GM21515 (cell line): Measurements from ENCODE around the gene SMARCA2.

Experiments
- ATAC-seq: cut with Tn5 transposase; IDR thresholded peaks from one replicate; pipeline ENCODE4 v1.9.1; 2021; ENCODE audit not compliant: unreplicated experiment

SMARCA2 gene

DNA sequence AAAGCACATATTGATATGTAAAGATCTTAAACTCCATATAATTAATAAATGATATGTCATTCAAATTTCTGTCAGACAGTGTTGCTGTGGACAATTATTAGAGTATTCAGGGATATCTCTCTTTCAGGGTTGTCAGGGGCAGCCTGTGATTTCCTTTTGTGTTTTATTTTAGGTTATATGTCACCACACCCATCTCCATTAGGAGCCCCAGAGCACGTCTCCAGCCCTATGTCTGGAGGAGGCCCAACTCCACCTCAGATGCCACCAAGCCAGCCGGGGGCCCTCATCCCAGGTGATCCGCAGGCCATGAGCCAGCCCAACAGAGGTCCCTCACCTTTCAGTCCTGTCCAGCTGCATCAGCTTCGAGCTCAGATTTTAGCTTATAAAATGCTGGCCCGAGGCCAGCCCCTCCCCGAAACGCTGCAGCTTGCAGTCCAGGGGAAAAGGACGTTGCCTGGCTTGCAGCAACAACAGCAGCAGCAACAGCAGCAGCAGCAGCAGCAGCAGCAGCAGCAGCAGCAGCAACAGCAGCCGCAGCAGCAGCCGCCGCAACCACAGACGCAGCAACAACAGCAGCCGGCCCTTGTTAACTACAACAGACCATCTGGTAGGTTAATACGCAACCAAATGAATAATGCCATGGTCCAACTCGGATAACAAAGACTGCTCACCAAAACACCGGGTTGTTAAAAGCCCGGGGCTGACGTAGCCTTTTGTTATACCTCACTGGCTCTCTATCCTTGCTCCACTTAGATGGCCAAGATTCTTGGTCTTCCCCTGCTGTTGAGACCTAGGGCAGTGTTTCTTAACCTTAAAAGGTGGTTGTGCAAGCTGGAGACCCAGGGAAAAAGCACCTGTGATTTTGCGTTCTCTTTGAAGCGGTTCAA lies 24.4 kb downstream of the SMARCA2 start:
- ATAC-seq: no peak

DNA sequence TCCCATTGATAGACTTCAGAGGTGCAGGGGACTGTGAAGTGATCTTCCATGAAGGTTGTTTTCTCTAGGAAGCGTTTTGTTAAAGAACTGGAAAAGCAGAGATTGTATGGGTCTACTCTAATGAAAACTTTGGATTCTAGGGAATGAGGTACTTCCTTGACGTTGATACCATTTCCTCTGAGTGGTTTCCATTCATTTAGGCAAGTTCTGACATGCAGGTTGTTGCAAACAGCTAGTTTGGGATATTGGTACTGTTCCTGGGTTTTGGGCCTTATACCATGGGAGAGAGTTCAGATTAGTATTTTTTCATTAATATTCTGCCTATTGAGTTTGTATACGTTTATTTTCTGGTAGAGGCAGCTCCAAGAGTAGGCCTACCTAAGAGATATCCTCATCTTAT lies 25.7 kb downstream of the SMARCA2 start:
- no peak for ATAC-seq

DNA sequence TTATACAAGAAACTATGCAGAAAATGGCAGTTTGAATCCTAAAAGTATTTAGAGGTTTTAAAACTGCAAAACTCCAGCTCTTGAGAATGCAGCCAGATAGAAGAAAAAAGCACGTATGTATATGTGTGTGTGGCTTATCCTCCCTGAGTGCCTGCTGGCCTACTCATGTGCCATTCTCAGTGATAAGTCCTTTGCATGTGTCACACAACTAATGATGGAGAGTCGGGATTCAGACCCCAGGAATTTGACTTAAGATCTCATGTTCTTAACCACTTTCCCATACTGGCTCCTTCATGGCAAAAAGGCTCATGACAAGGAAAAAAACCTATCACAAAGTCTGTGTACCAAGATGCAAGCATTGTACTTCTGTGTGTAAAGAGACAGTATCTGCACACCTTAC lies 26.6 kb downstream of the SMARCA2 start:
- no peak for ATAC-seq

DNA sequence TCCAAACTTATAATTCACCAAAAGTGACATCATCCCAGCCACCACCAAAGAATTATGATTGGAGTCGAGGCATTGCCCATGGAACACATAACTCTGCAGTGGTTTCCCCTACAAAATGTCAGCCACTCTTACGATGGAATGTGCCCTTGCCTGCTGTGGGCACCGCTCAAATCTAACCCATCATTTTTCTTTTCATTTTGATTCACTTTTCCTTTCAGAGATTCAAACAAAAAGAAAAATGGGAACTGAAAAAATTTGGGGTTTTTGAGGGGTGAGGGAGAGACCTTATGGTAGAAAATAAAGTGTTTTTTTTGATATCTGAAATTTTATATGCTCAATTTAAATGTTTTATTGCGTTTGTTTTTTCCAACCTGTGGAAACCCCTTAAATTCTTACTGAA lies 28.1 kb downstream of the SMARCA2 start:
- no peak for ATAC-seq

- ATAC-seq: peak; percentile 57
Observed at GRCh38 chr9:2043881-2044462, 28.8 kb downstream of the SMARCA2 start.

DNA sequence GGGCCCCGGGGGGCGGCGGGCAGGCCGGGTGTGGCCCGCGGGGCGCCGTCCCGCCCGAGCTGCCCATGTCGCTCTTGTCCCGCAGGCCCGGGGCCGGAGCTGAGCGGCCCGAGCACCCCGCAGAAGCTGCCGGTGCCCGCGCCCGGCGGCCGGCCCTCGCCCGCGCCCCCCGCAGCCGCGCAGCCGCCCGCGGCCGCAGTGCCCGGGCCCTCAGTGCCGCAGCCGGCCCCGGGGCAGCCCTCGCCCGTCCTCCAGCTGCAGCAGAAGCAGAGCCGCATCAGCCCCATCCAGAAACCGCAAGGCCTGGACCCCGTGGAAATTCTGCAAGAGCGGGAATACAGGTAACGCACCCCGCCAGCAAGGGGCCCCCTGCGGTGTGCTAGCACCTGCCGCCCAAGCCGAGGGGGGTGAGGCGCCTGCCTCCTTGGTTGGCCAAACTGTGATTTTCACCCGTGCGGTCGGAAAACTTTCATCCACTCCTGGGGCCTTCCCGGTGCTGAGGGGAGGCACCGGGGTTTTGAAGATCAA lies 32.1 kb downstream of the SMARCA2 start:
- ATAC-seq: no peak

- no peak for ATAC-seq
Observed at GRCh38 chr9:2047916-2048315, 32.8 kb downstream of the SMARCA2 start.

DNA sequence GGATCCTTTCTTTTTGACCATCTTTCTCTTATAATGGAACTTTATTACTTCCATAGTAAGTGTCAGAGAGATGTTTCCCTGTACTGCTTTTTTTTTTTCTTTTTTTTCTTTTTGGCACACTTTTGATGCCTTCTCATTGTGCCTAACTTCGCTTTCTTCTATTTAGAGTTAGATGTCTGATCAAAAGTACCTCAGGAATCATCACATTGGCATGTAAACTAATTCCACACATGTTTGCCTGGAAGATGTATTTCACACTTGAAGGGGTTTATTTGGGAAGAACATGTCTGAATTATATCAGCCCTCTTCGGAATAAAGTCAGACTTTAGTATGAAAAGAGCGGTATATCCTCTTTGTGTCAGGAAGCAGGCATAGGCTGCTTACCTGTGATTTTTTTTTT lies 35.1 kb downstream of the SMARCA2 start:
- no peak for ATAC-seq

DNA sequence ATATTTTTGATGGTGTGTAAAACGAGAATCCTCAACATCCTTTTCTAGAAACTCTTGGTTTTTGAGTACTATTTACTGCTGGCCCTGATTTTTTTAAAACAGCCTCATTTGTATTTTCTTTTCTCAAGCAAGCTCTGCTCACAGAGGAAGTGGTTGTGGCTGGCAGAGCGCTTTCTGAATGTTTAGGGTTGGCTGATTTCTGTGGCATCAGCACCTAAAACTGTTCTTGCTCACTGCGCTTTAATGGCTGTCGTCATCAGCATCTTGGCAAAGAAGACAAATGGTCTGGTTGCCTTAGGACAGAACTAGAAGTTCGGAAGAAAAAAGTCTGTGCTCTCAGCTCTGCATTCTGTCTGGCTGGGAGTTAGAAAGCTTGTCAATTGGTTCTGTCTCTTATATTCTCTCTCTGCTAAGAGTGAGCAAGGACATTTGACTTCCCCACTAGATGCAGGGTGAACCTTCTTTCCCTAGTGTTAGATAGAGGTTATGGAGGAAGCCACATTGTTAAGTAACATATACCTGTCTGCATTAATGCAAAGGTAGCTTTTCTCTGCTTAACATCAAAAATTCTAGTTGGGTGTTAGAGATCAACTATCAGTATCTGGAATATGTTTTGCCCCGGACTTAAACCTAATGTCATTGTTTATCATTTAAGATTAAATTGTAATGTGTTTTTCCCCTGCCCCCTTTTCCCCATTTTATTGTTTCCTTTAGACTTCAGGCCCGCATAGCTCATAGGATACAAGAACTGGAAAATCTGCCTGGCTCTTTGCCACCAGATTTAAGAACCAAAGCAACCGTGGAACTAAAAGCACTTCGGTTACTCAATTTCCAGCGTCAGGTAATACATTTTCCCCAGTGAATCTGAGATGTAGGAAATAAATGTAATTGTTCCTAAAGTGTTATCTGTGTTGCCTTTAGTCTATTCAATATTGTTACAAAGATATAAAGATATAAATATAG lies 39.0 kb downstream of the SMARCA2 start:
- peak; percentile 93 for ATAC-seq

DNA sequence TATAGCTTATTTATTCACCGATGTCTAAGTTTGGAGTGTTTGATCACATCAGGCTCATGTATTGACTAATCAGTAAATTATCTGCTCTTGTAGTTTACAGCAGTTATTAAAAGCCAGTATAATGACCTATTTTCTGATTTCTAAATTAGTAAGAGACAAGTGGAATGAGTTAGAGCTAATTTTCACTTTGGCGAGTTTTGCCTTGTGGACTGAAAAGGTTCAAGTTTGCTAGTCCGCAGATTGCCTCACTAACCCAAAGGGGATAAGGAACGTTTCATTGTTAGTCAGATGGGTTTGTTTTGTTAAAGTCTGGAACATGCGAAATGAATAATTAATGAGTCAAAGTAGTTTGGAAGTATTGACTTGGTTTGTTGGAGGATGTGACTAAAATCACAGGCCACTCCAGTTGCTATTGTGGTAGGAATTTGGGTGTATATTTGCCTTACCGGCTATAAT lies 40.1 kb downstream of the SMARCA2 start:
- ATAC-seq: no peak

DNA sequence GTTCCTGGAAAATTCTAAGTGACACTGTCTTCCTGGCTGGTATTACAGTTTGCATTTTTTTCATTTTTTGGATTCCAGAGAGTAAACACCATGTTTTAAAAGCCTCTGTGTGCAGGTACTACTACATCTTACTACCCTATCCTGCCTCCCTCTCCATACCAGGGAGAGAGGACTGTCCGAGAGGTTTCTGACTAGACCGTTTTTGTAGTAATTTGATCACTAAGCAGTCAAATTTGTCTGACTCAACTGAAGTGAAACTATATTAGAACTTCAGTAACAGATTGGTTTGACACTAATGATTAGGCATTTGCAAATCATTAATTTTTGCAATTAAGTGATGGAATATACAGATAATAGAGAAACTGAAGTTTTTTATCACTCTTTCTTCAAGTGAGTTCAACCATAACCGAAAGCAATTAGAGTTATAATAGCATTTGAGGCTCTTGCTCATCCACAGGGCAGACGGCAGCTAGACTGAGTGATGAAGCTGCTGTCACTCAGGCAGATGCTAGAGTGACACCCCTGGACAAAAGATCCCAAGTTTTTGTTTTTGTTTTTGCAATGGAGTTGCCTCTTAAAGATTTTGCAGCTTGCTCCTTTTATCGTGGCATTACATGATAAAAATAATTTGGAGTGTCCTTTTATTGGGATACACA lies 44.3 kb downstream of the SMARCA2 start:
- no peak for ATAC-seq

- no peak for ATAC-seq
Observed at GRCh38 chr9:2060424-2060823, 45.3 kb downstream of the SMARCA2 start.

GRCh38 chr9:2065704-2066103 lies 50.6 kb downstream of the SMARCA2 start:
- ATAC-seq: no peak

- ATAC-seq: no peak
Observed at GRCh38 chr9:2066312-2067273, 51.4 kb downstream of the SMARCA2 start.

DNA sequence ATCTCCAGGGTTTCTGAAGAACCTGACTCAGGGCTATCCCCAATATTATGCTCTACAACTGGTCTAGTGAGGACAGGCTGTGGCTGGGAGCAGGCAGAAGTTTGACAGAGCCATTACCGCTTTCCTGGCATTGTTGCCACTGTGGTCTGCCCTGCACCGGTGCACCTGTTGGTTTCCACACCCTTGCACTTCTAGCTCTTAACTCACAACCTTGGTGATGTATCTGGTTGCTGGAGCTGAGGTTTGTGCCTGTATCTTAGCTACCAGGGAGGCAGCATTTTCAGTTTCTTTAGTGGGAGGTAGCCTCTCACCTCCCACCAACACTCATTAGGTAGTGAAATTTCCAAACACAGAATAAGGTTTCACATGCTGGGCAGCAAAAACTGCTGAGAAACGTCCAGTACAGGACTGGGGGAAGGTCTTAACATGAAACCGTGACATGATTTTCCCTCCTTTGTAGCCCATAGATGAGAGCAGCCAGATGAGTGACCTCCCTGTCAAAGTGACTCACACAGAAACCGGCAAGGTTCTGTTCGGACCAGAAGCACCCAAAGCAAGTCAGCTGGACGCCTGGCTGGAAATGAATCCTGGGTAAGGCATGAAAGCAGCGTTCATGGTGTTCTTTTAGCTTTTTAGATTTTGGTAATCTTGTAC lies 57.7 kb downstream of the SMARCA2 start:
- ATAC-seq: peak; percentile 75

GRCh38 chr9:2082772-2083171 lies 67.6 kb downstream of the SMARCA2 start:
- ATAC-seq: no peak

DNA sequence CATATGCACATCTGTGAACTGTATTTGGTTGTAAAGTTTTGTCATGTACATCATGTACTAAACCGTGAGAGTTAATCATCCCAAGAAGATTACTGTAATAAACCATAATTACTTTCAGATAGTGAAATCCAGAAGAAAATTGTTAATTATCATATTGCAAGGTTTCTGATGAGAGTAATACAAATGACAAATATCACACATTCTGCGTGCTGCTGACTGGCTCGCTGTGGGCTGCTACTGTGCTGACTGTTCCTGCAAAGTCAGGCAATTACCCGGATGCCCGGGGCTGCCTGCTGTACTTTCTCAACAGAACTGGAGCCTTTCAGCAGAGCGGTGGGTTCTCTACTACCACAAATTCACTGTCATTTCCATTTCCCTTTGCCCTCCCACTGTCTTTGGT lies 68.3 kb downstream of the SMARCA2 start:
- no peak for ATAC-seq

DNA sequence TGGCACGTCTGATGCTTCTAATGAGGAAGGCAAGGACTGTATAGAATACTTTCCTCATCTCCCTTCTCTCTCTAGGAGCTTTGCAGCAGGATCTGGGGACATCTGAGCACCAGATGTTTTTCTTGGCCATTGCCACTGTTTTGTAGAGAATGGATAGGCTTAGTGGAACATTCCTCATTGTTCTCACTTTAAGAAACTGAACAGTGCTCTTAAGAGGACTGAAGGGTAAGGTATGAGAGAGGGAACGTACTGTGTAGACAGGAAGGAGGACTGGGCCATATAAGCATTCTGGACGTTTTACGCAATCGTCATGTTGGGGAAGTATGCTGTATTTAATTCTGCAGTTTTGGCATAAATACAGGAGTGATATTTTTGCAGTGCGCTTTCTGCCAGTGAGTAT lies 70.6 kb downstream of the SMARCA2 start:
- no peak for ATAC-seq

DNA sequence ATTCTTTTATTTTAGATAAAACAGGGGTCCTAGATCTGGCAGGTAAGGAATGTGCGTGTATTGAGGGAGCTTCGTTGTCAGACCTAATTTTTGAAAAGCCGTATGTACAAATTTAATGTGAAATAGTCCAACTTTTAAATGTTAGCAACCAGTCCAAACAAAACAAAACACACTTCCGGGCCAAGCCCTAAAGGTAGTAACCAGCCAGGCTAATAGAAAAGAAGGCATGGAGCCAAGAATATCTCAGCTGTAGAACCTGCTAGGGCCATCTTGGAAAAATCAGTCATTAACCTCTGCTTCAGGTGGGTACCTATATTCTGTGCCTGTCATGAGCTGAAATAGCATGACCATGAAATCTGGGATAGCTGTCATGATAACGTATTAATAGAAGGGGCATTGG lies 71.0 kb downstream of the SMARCA2 start:
- no peak for ATAC-seq
